ENCODE data around the gene SELENOI.
"Not testable (repeated sequence)": the region's sequence is repeated elsewhere in the genome, so short reads cannot be mapped to it uniquely, and the experiment has no call there.

SELENOI gene, protein sequence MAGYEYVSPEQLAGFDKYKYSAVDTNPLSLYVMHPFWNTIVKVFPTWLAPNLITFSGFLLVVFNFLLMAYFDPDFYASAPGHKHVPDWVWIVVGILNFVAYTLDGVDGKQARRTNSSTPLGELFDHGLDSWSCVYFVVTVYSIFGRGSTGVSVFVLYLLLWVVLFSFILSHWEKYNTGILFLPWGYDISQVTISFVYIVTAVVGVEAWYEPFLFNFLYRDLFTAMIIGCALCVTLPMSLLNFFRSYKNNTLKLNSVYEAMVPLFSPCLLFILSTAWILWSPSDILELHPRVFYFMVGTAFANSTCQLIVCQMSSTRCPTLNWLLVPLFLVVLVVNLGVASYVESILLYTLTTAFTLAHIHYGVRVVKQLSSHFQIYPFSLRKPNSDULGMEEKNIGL

DNA sequence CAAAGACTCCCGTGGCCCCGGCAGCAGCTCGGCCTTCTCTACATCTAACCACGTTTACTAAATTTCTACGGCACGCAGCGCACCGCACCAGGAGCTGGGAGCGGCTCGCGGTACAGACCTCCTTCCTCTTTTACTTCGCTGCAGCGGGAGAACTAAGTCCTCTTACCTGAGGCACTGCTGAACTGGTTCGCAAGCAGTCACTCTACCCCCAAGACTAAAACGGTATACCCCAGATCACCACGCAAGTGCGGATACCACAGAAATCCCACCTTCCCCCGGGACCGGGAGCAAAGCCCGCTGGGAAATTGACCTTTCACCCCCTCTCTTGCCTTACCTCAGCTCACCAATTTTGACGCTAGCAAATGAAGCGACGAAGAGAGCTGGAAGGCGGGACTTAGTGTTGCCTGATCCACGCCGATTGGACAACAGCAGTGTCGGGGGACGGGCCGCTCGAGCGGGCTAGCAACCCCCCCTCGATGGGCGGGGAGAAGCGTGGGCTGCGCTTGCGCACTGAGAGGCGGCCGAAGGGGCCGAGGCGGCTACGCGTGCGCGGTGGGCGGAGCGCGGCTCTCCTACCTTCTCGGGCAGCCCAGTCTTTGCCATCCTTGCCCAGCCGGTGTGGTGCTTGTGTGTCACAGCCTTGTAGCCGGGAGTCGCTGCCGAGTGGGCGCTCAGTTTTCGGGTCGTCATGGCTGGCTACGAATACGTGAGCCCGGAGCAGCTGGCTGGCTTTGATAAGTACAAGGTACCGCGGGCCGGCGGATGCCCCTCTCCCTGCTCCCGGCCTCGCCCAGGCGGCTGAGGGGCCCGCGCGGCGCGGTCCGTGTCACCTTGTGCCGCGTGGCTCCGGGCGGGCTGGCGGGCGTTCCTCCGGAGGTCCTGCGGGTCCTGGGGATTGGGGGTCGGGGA is at the start of gene SELENOI:
Gene SELENOI, plus strand, starts transcription at position 599 of the 909 bp plus-strand sequence. Its CDS starts 90 bp downstream, at position 689.
- in situ Hi-C loops (cut with MboI; ENCODE audit: low pct_unique_long_range_greater_than_20kb, low sequenced_read_pairs), result no loop called here
- peak; percentile 100 for DNase-seq

DNA sequence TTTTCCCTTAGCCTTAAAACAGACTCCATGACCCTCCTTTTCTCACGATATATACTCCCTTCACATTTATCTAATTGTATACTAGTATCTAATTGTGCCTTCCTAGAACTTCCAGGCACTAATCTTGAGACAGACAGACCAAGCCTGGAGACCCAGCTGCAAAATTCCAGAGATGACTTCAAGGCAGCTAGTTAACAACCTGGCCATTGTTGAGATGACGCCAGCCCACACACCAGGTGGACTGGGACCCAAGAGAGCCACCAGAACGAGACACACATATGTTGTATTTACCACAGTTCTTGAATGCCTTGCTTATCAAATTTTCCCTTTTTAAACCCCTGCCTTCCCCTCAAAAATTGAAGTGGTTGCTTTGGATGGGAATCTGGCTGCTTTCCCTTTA is 48.9 kb upstream of the SELENOI start:
- in situ Hi-C loops (cut with MboI; ENCODE audit: low pct_unique_long_range_greater_than_20kb, low sequenced_read_pairs), result no loop called here
- no peak for DNase-seq

DNA sequence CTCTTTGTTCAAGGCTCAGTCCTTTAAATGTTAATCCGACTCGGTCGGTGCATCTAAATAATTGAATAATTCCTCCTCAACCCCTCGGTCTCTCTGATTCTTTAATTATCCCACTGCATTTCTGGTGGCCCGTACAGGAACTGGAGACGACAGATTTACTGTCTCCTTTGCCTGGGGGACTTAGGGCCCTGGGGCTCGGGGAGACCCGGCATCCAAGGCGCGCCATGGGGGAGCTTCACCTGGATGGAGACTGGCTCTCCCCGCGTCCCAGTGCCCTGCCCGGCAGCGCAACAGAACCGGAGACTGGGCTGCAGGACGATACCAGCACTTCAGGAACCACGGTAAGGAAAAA is 47.7 kb upstream of the SELENOI start:
- no peak for DNase-seq
- in situ Hi-C loops (cut with MboI; ENCODE audit: low pct_unique_long_range_greater_than_20kb, low sequenced_read_pairs), result no loop called here

DNA sequence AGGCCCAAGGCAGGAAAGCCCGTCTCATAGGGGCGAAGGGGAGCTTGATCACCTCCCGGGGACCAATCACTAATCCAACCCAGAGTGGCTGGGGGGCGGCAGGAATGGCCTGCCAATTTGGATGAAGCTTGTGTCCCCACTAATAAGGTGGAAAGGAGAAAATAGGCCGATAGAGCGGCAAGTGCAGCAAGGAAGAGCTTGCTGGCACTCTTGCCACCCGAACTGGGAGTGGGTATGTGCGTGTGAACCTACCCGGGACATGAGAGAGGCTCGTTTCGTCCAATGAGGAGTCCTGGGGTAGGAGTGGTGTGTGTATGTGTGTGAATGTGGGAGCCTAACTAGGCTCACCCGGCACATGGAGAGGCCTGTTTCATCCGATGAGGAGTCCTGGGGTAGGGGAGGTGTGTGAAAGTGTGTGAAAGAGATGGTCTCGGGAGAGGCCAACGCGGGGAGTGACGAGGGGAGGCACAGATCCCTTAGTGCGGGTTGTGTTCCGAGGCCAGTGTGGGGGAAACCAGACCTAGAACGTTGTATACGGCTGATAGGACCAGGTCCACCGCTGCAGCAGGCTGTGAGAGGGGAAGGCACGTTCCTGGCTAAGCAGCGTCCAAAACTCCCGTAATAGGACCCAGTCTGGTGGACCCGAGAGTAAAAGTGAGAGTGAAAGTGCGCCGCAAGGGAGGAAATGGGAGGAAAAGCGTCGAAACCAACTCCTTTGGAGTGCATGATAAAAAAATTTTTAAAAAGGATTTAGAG is 47.1 kb upstream of the SELENOI start:
- in situ Hi-C loops (cut with MboI; ENCODE audit: low pct_unique_long_range_greater_than_20kb, low sequenced_read_pairs), result no loop called here
- DNase-seq, result peak; percentile 12

- peak; percentile 57 for DNase-seq
- in situ Hi-C loops (cut with MboI; ENCODE audit: low pct_unique_long_range_greater_than_20kb, low sequenced_read_pairs), result no loop called here
Observed at GRCh38 chr2:26299471-26300101, 46.4 kb upstream of the SELENOI start.

DNA sequence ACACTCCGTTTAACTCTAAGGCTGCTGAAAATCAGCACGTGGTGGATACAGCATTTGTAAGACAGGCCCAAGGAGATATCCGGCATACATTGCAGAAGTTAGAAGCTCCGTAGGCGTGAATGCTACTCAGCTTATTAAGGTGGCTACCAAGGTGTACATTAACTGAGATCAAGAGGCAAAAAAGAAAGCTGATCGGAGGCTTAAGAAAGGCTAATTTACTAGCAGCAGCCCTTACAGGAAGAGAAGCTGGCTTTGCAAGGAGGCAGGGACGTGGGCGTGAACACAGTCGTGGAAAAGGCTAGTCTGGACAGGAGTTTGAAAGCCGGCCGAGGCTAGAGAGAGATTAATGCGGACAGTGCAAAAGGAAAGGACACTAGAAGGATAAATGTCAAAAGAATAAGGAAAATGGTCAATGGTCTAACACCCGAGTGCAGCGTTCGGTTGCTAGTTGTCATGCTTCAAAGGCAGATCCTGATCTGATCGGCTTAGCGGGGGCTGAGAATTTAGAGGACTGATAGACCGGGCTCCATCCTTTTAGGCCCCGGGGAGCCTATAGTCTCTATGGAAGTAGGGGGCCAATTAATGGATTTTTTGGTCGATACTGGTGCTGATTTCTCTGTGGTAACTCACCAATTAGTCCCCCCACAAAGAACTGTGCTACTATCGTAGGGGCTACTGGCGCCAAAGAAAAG is 45.6 kb upstream of the SELENOI start:
- peak; percentile 11 for DNase-seq
- in situ Hi-C loops (cut with MboI; ENCODE audit: low pct_unique_long_range_greater_than_20kb, low sequenced_read_pairs), result no loop called here

GRCh38 chr2:26302846-26303245 is 43.1 kb upstream of the SELENOI start:
- in situ Hi-C loops (cut with MboI; ENCODE audit: low pct_unique_long_range_greater_than_20kb, low sequenced_read_pairs), result no loop called here
- no peak for DNase-seq

GRCh38 chr2:26305094-26305493 is 40.8 kb upstream of the SELENOI start:
- in situ Hi-C loops (cut with MboI; ENCODE audit: low pct_unique_long_range_greater_than_20kb, low sequenced_read_pairs); DNase-seq: not testable (repeated sequence)

DNA sequence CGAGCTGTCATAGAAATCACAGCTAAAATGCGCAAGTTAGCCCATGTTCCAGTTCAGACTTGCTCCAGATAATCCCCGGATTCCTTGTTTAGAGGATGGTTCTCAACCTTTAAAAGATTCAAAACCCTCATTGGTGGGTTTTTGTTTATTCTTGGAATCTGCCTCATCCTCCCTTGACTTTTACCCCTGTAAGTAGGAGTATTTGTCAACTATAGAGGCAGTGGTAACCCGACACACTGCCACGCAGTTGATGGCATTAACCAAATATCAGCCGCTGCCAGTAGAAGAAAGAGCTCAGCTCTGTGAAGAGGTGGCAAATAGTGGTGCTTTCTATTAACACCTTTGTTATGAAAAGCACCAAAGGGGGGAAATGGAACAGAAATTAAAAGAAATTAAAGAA is 40.4 kb upstream of the SELENOI start:
- in situ Hi-C loops (cut with MboI; ENCODE audit: low pct_unique_long_range_greater_than_20kb, low sequenced_read_pairs), result no loop called here
- no peak for DNase-seq

- in situ Hi-C loops (cut with MboI; ENCODE audit: low pct_unique_long_range_greater_than_20kb, low sequenced_read_pairs), result no loop called here
Observed at GRCh38 chr2:26309921-26310320, 36.0 kb upstream of the SELENOI start.

GRCh38 chr2:26312471-26312870 is 33.5 kb upstream of the SELENOI start:
- in situ Hi-C loops (cut with MboI; ENCODE audit: low pct_unique_long_range_greater_than_20kb, low sequenced_read_pairs), result no loop called here
- no peak for DNase-seq

More at GRCh38 chr2:26309921-26310320, 36.0 kb upstream of the SELENOI start:
- DNase-seq, result no peak

DNA sequence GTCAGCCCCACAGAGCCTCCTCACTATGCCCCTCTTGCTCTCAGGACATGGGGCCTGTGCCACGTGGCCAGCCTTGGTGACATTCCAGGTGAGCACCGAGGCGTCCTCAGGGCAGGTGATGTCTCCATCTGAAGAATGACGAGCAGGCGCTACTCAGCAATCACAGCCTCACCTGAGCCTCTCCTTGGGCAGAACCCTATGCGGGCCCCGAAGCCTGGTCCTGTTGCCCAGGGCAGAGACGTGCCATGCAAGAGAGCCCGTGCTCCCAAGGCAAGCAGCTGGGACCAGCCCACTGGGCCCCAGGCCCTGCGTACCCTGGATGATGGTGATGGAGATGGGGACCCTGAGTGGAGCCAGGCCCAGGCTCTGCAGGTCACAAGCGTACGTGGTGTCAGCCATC is 32.5 kb upstream of the SELENOI start:
- no peak for DNase-seq
- in situ Hi-C loops (cut with MboI; ENCODE audit: low pct_unique_long_range_greater_than_20kb, low sequenced_read_pairs), result no loop called here

- in situ Hi-C loops (cut with MboI; ENCODE audit: low pct_unique_long_range_greater_than_20kb, low sequenced_read_pairs), result no loop called here
- no peak for DNase-seq
Observed at GRCh38 chr2:26314243-26314642, 31.7 kb upstream of the SELENOI start.

- in situ Hi-C loops (cut with MboI; ENCODE audit: low pct_unique_long_range_greater_than_20kb, low sequenced_read_pairs), result no loop called here
- peak; percentile 27 for DNase-seq
Observed at GRCh38 chr2:26316041-26316440, 29.9 kb upstream of the SELENOI start.

- no peak for DNase-seq
- in situ Hi-C loops (cut with MboI; ENCODE audit: low pct_unique_long_range_greater_than_20kb, low sequenced_read_pairs), result no loop called here
Observed at GRCh38 chr2:26316845-26317244, 29.1 kb upstream of the SELENOI start.

DNA sequence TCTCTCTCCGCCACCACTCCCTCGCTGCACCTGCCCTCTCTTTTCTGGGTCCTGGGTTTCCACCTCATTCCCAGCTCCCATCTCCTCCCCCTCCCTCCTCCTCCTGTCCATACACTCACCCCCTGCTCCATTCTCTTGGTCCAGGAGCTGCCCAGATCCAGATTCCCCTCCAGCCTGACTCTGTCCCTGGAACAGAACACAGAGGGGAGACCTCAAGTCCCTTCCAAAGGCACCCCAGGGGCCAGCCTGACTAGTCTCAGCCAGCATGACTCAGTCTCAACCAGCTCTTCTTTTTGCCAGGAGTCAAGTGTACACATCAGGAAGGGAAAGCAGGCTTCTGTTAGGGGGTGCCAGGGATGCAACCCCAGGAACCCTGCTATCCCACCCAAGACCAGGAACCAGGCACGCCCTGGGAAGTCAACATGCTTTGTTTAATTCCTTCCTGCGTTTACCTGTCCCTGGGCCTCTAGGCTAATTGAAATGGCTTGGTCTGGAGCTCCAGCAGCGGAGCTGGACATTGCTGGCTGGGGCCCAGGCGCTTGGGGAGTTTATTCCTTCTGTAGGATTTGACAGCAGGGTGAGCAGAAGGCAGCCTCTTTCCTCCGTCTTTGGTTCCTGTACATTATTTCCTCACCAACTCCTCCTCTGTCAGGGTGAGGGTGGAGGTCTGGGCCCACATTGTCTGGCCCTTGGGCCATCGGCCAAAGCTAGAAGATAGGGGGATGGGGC is 28.4 kb upstream of the SELENOI start:
- in situ Hi-C loops (cut with MboI; ENCODE audit: low pct_unique_long_range_greater_than_20kb, low sequenced_read_pairs), result no loop called here
- no peak for DNase-seq

- in situ Hi-C loops (cut with MboI; ENCODE audit: low pct_unique_long_range_greater_than_20kb, low sequenced_read_pairs), result no loop called here
- DNase-seq, result no peak
Observed at GRCh38 chr2:26318950-26319349, 27.0 kb upstream of the SELENOI start.

GRCh38 chr2:26324479-26324878 is 21.5 kb upstream of the SELENOI start:
- in situ Hi-C loops (cut with MboI; ENCODE audit: low pct_unique_long_range_greater_than_20kb, low sequenced_read_pairs); DNase-seq: not testable (repeated sequence)
